ENCODE measurements around the gene NLRP14. TPM values are rescaled to one million over a fixed set of nuclear protein-coding genes. Genes with fewer than 3 reads are reported as not detected.

The NLRP14 gene
- total and polyA plus RNA-seq, 2 experiments from 2014 or later: not detected

DNA sequence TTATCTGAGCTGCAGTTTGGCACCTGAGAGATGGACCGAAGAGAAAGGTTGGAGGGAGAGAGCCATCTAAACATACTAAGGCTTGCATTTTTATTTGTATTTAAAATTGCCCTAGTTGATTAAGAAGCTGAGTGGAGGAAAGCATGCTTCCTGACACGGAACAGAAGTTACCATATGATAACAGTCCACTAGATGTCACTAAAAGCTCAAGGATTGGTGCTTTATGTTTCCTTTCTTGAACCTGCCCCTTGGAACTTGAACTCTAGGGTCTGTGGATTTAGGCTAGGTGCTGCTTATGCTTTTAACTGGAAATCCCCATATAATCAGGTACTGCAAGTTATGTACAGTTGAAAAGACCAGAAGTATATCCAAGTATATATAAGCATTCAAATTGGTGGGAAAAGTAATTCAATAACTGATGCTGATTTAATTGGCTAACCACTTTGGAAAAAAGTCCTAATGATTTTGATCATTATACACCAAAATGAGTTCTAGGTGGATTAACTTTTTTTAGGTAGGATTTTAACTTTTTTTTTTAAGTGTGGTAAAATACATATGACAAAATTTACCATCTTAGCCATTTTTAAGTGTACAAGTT is 78.1 kb downstream of the NLRP14 start:
- Histone ChIP-seq H4K20me1 (ENCODE audit: insufficient read depth) (no peaks in the 10 kb centered on the region), H3K36me3 (ENCODE audit: low read depth) (no peaks in the 10 kb centered on the region), H3K79me2 (ENCODE audit: insufficient read depth) (no peaks in the 10 kb centered on the region), H3K27ac (no peak overlapping the region), H3K27me3 (replicated peaks; ENCODE audit: insufficient read depth) (peaks cover 24% of the 10 kb centered on the region; the same call in 1 of the 2 replicates), H3K9me3 (ENCODE audit: low read depth) (no peaks in the 10 kb centered on the region), H3K9me2 (ENCODE audit: insufficient read depth) (no peaks in the 10 kb centered on the region), H3K9ac (no peak overlapping the region), H3F3A (ENCODE audit: insufficient read depth) (no peaks in the 10 kb centered on the region), H3K4me1 (ENCODE audit: insufficient read depth) (no peaks in the 10 kb centered on the region), H3K4me2 (ENCODE audit: unreplicated experiment) (no peak overlapping the region), H3K4me3 (no peak overlapping the region), H2AFZ (no peak overlapping the region)
- 0% methylated on average over 2 of the region's 2 CpGs for WGBS, 2 experiments (ENCODE audit: low coverage in 1 of 2, low lambda C conversion rate in 2 of 2, missing lambda C conversion rate in 2 of 2)
- in situ Hi-C loops (cut with MboI): loop anchor here (10.0 kb wide), 1 partner anchor 596 kb away; no protein-coding TSS in a partner anchor
- DNase-seq: peak; percentile 64
- no peak for TF ChIP-seq EZH2 (IDR thresholded peaks at IDR 0.05; ENCODE audit: insufficient read depth, poor library complexity, severe bottlenecking)
- TF ChIP-seq EZH2phosphoT487 (IDR thresholded peaks at IDR 0.05; ENCODE audit: insufficient read depth, low read depth): no peak

DNA sequence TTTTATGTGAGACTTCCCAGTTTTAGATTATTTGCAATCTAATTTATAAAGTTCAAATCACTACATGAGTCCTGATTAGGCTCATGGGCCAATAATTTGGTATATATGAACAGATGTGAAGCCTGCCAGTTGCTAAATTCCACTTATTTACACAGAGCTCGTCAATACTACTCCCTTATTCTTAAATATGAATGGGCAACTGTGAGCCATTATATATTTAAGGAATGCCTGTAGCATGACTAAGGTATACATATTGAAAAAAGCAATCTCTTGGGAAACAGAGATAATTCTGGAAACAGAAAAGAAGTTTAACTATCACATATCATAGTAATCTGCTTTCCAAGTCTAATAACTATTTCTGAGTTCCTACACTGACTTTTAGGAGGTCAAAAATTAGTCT is 95.5 kb downstream of the NLRP14 start:
- no peak overlapping the region for H2AFZ ChIP-seq
- no peaks in the 10 kb centered on the region for H4K20me1 ChIP-seq (ENCODE audit: insufficient read depth)
- no peak overlapping the region for H3K4me3 ChIP-seq
- 12 to 16% methylated on average over 1 of the region's 1 CpG for WGBS, 2 experiments (ENCODE audit: low coverage in 1 of 2, low lambda C conversion rate in 2 of 2, missing lambda C conversion rate in 2 of 2)
- H3K9me3 ChIP-seq (ENCODE audit: low read depth): no peaks in the 10 kb centered on the region
- no peaks in the 10 kb centered on the region for H3F3A ChIP-seq (ENCODE audit: insufficient read depth)
- no peaks in the 10 kb centered on the region; the same call in 1 of the 2 replicates for H3K27me3 ChIP-seq (replicated peaks; ENCODE audit: insufficient read depth)
- in situ Hi-C loops (cut with MboI): no loop called here
- H3K4me2 ChIP-seq (ENCODE audit: unreplicated experiment): no peak overlapping the region
- H3K27ac ChIP-seq: no peak overlapping the region
- H3K9me2 ChIP-seq (ENCODE audit: insufficient read depth): no peaks in the 10 kb centered on the region
- no peaks in the 10 kb centered on the region for H3K79me2 ChIP-seq (ENCODE audit: insufficient read depth)
- no peaks in the 10 kb centered on the region for H3K36me3 ChIP-seq (ENCODE audit: low read depth)
- no peak for DNase-seq
- no peaks in the 10 kb centered on the region for H3K4me1 ChIP-seq (ENCODE audit: insufficient read depth)
- TF ChIP-seq EZH2phosphoT487 (IDR thresholded peaks at IDR 0.05; ENCODE audit: insufficient read depth, low read depth) (no peak), EZH2 (IDR thresholded peaks at IDR 0.05; ENCODE audit: insufficient read depth, poor library complexity, severe bottlenecking) (no peak)
- no peak overlapping the region for H3K9ac ChIP-seq

DNA sequence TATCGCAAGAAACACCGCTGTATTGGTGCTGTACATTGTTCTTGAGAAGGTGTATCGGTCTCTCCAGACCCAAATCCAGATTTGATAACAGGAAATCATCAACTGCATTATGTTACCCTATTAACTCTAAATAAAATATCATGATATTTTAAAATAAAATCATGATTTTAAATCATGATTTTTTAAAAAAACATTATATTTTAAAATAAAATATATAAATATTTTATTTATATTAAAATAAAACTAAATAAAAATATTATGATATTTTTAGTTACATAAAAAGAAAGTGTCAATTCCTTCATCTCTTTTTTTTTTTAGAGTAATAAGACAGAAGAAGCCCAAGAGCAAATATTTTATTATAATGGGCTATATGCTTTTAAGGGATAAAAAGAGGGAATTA is 96.1 kb downstream of the NLRP14 start:
- no peak overlapping the region for H3K4me3 ChIP-seq
- no peak for DNase-seq
- no peaks in the 10 kb centered on the region for H3K4me1 ChIP-seq (ENCODE audit: insufficient read depth)
- no peaks in the 10 kb centered on the region for H3K79me2 ChIP-seq (ENCODE audit: insufficient read depth)
- no peak overlapping the region for H3K9ac ChIP-seq
- no peak overlapping the region for H2AFZ ChIP-seq
- H3F3A ChIP-seq (ENCODE audit: insufficient read depth): no peaks in the 10 kb centered on the region
- TF ChIP-seq EZH2phosphoT487 (IDR thresholded peaks at IDR 0.05; ENCODE audit: insufficient read depth, low read depth): no peak
- TF ChIP-seq EZH2 (IDR thresholded peaks at IDR 0.05; ENCODE audit: insufficient read depth, poor library complexity, severe bottlenecking): no peak
- WGBS, 2 experiments (ENCODE audit: low coverage in 1 of 2, low lambda C conversion rate in 2 of 2, missing lambda C conversion rate in 2 of 2): 77 to 80% methylated on average over 3 of the region's 3 CpGs
- H3K4me2 ChIP-seq (ENCODE audit: unreplicated experiment): no peak overlapping the region
- H4K20me1 ChIP-seq (ENCODE audit: insufficient read depth): no peaks in the 10 kb centered on the region
- no peak overlapping the region for H3K27ac ChIP-seq
- H3K9me2 ChIP-seq (ENCODE audit: insufficient read depth): no peaks in the 10 kb centered on the region
- in situ Hi-C loops (cut with MboI): no loop called here
- H3K9me3 ChIP-seq (ENCODE audit: low read depth): no peaks in the 10 kb centered on the region
- no peaks in the 10 kb centered on the region for H3K36me3 ChIP-seq (ENCODE audit: low read depth)
- no peaks in the 10 kb centered on the region; the same call in 1 of the 2 replicates for H3K27me3 ChIP-seq (replicated peaks; ENCODE audit: insufficient read depth)

Other genes starting within 250 kb of the NLRP14 start
- 0.22 and 0.25 TPM in 2 replicates for gene OR2AG2, start 248.5 kb upstream of the NLRP14 start, total RNA-seq (2014; rRNA removed; shearing (Covaris generic))
- gene OR2AG2, start 248.5 kb upstream of the NLRP14 start, polyA plus RNA-seq (2016; fragmentation: Nextera tagmentation; extraction: Ambion mirVana): not detected in 2 replicates
- gene OR2AG1, start 237.5 kb upstream of the NLRP14 start, total RNA-seq (2014; rRNA removed; shearing (Covaris generic)): not detected in 2 replicates
- not detected in 2 replicates for gene OR2AG1, start 237.5 kb upstream of the NLRP14 start, polyA plus RNA-seq (2016; fragmentation: Nextera tagmentation; extraction: Ambion mirVana)
- gene OR6A2, start 220.8 kb upstream of the NLRP14 start, total RNA-seq (2014; rRNA removed; shearing (Covaris generic)): not detected in 2 replicates
- gene OR6A2, start 220.8 kb upstream of the NLRP14 start, polyA plus RNA-seq (2016; fragmentation: Nextera tagmentation; extraction: Ambion mirVana): not detected in 2 replicates
- gene OR10A5, start 174.8 kb upstream of the NLRP14 start, total RNA-seq (2014; rRNA removed; shearing (Covaris generic)): not detected in 2 replicates
- gene OR10A5, start 174.8 kb upstream of the NLRP14 start, polyA plus RNA-seq (2016; fragmentation: Nextera tagmentation; extraction: Ambion mirVana): not detected in 2 replicates
- not detected in 2 replicates for gene OR10A2, start 157.4 kb upstream of the NLRP14 start, total RNA-seq (2014; rRNA removed; shearing (Covaris generic))
- 0.10 and 0.11 TPM in 2 replicates for gene OR10A2, start 157.4 kb upstream of the NLRP14 start, polyA plus RNA-seq (2016; fragmentation: Nextera tagmentation; extraction: Ambion mirVana)
- gene OR10A4, start 143.9 kb upstream of the NLRP14 start, total RNA-seq (2014; rRNA removed; shearing (Covaris generic)): not detected in 2 replicates
- not detected in 2 replicates for gene OR10A4, start 143.9 kb upstream of the NLRP14 start, polyA plus RNA-seq (2016; fragmentation: Nextera tagmentation; extraction: Ambion mirVana)
- gene OR2D2, start 128.0 kb upstream of the NLRP14 start, total RNA-seq (2014; rRNA removed; shearing (Covaris generic)): 0.22 TPM in 1 of 2 replicates, not detected in the other
- not detected in 2 replicates for gene OR2D2, start 128.0 kb upstream of the NLRP14 start, polyA plus RNA-seq (2016; fragmentation: Nextera tagmentation; extraction: Ambion mirVana)
- gene OR2D3, start 99.5 kb upstream of the NLRP14 start, total RNA-seq (2014; rRNA removed; shearing (Covaris generic)): not detected in 2 replicates
- gene OR2D3, start 99.5 kb upstream of the NLRP14 start, polyA plus RNA-seq (2016; fragmentation: Nextera tagmentation; extraction: Ambion mirVana): 0.18 TPM in 1 of 2 replicates, not detected in the other
- gene ZNF215, start 94.1 kb upstream of the NLRP14 start, total RNA-seq (2014; rRNA removed; shearing (Covaris generic)): 3.5 and 4.9 TPM in 2 replicates
- gene ZNF215, start 94.1 kb upstream of the NLRP14 start, polyA plus RNA-seq (2016; fragmentation: Nextera tagmentation; extraction: Ambion mirVana): 5.4 and 5.6 TPM in 2 replicates
- gene ZNF214, start 133 bp upstream of the NLRP14 start, total RNA-seq (2014; rRNA removed; shearing (Covaris generic)): 1.3 and 2.1 TPM in 2 replicates
- 1.3 and 2.4 TPM in 2 replicates for gene ZNF214, start 133 bp upstream of the NLRP14 start, polyA plus RNA-seq (2016; fragmentation: Nextera tagmentation; extraction: Ambion mirVana)
- not detected in 2 replicates for gene RBMXL2, start 68.5 kb downstream of the NLRP14 start, total RNA-seq (2014; rRNA removed; shearing (Covaris generic))
- gene RBMXL2, start 68.5 kb downstream of the NLRP14 start, polyA plus RNA-seq (2016; fragmentation: Nextera tagmentation; extraction: Ambion mirVana): not detected in 2 replicates
- not detected in 2 replicates for gene SYT9, start 231.4 kb downstream of the NLRP14 start, total RNA-seq (2014; rRNA removed; shearing (Covaris generic))
- not detected in 2 replicates for gene SYT9, start 231.4 kb downstream of the NLRP14 start, polyA plus RNA-seq (2016; fragmentation: Nextera tagmentation; extraction: Ambion mirVana)